HG03066 (cell line): ENCODE results near the gene SLC22A17.

Experiments used
- ATAC-seq: cut with Tn5 transposase; IDR thresholded peaks from one replicate; pipeline ENCODE4 v1.9.1; 2021; ENCODE audit warnings: low read depth; ENCODE audit not compliant: unreplicated experiment

Gene SLC22A17

GRCh38 chr14:23364164-23365035 lies 11.7 kb upstream of the SLC22A17 start:
- ATAC-seq = no peak

DNA sequence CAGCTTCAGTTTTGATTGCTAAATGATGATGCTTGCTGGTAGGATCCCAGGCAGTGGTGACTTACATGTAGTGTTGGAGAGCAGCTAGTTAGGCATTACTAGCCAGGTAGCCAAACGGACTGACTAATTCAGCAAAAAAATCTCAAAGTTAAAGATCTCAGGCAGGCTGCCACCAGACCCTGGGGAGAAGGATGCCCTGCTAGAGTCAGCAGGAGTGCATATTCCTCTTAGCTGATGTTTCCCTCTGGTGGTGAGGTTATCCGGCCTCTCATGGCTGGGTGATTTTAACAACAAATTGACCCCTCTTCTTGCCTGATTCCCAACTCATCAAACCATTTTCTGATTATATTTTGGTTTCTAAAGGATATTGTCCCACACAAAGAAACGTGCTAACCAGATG lies 9.5 kb upstream of the SLC22A17 start:
- ATAC-seq = no peak

GRCh38 chr14:23361763-23362162 lies 9.1 kb upstream of the SLC22A17 start:
- no peak for ATAC-seq

- ATAC-seq = no peak
These were observed 8.6 kb upstream of the SLC22A17 start for GRCh38 chr14:23361320-23361719.

GRCh38 chr14:23360496-23360895 lies 7.8 kb upstream of the SLC22A17 start:
- ATAC-seq = no peak

- no peak for ATAC-seq
These were observed 7.2 kb upstream of the SLC22A17 start for GRCh38 chr14:23359722-23360447.

GRCh38 chr14:23359167-23359626 lies 6.5 kb upstream of the SLC22A17 start:
- no peak for ATAC-seq

GRCh38 chr14:23358553-23359166 lies 6.0 kb upstream of the SLC22A17 start:
- no peak for ATAC-seq

- no peak for ATAC-seq
These were observed 5.4 kb upstream of the SLC22A17 start for GRCh38 chr14:23358042-23358441.

- ATAC-seq = no peak
These were observed 4.6 kb upstream of the SLC22A17 start for GRCh38 chr14:23357261-23357660.

DNA sequence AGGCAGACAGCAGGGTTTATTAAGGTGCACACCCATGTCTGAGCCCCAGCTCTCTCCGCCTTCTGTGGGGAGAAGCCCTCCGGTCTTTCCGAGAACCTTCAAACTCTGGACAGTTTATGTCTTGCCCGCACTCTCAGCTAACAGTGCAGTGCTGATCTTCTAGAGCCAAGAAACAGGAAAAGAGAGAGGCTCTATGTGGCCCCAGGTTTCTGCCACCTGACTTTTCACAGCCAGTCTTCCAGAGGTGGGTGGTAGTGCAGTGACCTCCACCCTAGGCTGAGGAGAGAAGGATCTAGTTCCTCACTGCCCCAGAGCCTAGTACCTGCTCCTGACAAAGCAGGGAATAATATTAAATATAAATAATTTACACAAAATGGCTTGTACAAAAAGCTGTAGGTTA lies 4.0 kb upstream of the SLC22A17 start:
- no peak for ATAC-seq

GRCh38 chr14:23355871-23356435 lies 3.3 kb upstream of the SLC22A17 start:
- ATAC-seq = no peak

GRCh38 chr14:23354990-23355389 lies 2.3 kb upstream of the SLC22A17 start:
- no peak for ATAC-seq

GRCh38 chr14:23353433-23353780 lies 720 bp upstream of the SLC22A17 start:
- no peak for ATAC-seq

DNA sequence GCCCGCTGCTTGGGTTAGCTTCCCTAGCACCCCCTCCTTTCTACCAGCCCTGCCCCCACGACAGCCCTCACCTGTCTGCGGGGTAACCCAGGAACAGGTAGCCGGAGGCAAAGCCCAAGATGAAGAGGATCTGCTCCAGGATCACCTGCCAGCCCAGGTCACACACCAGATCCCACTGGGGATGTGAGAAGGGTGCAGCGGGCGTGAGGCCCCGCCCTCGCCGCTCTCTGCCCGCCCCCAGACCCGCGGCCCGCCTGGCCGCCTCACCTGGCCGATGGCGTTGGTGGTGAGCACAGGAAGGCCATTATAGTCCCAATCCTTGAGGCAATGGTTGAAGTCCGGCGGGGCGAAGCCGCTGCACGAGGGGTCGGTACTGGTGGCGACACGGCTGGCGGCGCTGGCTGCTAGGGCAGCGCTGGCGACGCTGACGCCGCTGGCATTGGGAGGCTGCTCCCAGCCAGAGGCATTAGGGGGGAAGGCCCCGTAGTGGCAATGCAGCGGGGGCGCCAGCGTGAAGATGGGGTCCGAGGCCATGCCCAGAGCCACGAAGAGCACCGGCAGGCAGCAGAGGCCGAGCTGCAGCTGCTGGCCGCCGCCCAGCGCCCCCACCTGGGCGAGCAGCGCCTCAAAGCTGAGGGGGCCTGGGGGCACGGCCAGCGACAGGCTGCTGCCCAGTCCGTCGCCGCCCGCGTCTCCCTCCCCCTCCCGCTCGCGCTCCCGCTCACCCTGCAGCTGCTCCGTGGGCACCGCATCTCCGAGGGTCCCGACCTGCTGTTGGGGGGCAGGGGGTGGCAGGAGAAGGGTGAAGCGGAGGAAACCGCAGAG lies 794 bp downstream of the SLC22A17 start:
- ATAC-seq = no peak

DNA sequence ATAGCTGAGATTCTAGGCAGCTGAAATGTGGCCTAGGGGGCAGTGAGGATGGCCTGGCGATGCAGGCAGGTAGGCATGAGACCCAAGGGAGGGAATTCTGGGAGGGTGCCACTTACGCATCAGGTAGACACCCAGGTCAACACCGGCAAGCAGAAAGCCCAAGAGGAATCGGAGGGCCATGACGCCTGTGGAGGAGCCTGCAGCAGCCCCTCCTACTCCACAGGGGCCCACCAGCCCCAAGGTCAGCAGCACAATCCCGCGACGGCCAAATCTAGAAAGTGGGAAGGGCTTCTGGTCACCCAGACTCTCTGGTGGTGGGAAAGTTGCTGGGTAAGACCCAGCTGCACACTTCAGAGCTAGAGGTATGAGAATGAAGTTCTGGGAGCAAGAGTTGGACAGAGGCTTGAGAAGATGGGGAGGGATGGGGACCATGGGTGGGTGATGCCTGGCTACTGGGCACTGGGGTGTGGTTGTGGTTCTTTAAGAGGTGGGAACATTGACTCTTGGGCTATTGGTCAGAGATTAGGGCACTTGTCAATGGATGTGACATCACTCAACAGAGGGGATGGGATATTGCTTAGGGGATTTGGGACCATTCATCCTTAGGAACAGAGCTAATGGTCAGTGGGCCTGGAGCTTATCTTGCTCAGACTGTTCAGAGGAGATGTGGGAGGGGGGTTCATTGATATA lies 3.4 kb downstream of the SLC22A17 start:
- no peak for ATAC-seq

- no peak for ATAC-seq
These were observed 4.4 kb downstream of the SLC22A17 start for GRCh38 chr14:23348297-23348655.

DNA sequence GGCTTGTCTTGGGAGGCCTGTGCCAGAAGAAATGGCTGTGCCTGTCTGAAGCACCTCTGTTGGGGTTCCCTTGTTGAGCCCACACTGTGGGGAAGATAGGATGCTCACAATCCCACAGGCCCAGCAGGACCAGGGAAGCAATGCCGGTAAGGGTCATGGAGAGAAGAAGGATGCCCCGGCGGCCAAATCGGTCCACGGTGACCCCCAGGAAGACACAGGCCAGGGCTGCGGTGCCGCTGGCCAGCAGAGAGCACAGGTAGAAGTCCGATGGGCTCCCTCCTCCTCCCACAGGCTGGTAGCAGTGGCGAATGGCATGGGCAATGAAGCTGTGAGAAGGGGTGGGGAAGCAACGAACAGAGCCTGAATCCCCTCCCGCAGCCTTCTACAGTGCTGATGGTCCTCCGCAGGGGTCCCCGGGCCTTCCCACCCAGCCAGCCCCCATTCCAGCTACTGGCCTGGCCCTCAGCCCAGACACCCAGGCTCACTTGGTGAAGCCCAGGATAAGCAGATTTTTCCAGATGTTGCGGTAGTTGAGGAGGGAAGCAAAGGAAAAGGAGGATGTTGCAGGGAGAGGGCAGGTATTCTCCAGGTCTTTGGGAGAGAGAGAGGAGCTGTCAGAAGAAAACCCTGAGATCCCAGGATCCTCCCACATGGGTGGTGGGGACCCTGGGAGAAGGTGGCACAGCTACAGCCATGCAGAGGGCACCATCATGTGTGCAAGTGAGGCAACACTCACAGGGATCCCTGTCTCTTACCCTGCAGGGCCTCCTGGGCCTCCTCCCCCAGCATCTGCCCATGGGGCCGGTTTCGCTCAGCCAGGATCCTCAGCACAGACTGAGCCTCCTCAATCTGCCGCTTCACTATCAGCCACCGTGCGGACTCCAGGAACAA lies 5.0 kb downstream of the SLC22A17 start:
- ATAC-seq = no peak
